Colonic mucosa (tissue), 4 donors: ENCODE measurements around the gene SPACA5. TPM values are rescaled to one million over a fixed set of nuclear protein-coding genes. Genes with fewer than 3 reads are reported as not detected.

Experiments
- DNase-seq: peaks from one replicate; pipeline ENCODE4 v3.0.0-alpha.2; 2020
- H3K27ac ChIP-seq: fragments of 200-600 bp; one replicate; pipeline ENCODE4 v1.8.0; 2021
- H3K27me3 ChIP-seq: fragments of 200-600 bp; one replicate; pipeline ENCODE4 v1.8.0; 2021
- H3K36me3 ChIP-seq: fragments of 200-600 bp; one replicate; pipeline ENCODE4 v1.8.0; 2021
- H3K4me1 ChIP-seq: fragments of 200-600 bp; one replicate; pipeline ENCODE4 v1.8.0; 2021; ENCODE audit warnings: mild to moderate bottlenecking
- H3K4me3 ChIP-seq: fragments of 200-600 bp; one replicate; pipeline ENCODE4 v1.8.0; 2021
- H3K9ac ChIP-seq, 2 donors: one replicate each; pipeline ENCODE4 v1.7.0; 2013; ENCODE audit warnings: control low read depth in 2 of 2, low read depth in 2 of 2, low read length in 2 of 2
- H3K9me3 ChIP-seq: fragments of 200-600 bp; one replicate; pipeline ENCODE4 v1.8.0; 2021
- CTCF ChIP-seq: fragments of 200-600 bp; IDR thresholded peaks from one replicate; pipeline ENCODE4 v1.8.0; 2022; ENCODE audit warnings: antibody characterized with exemption, mild to moderate bottlenecking
- intact Hi-C: fragments of 100-400 bp; cut with DNase I; formaldehyde crosslinking; loops from one replicate; pipeline ENCODE4 v1.14.1; 2022
- total RNA-seq, 2 donors: library from RNA; stranded (reverse); fragmentation: NEBNext Ultra II Directional in 1 of 2; extraction: Animal tissue kit (Norgen Biotek cat#: 25700) in 1 of 2; gene quantifications; one replicate each; pipeline ENCODE4 v1.2.1, GENCODE V29; 2021
- donor health status: healthy.
- donor health status: DM: no; HTN: no; CAD: no.
- donor health status: DM: no; HTN: no; CAD: no.

SPACA5 gene
- total RNA-seq, 2 donors from 2014 or later: not detected

- Histone ChIP-seq H3K9ac (no peak overlapping the region), H3K9me3 (no peaks in the 10 kb centered on the region), H3K4me1 (no peaks in the 10 kb centered on the region), H3K27me3 (no peaks in the 10 kb centered on the region), H3K36me3 (no peaks in the 10 kb centered on the region), H3K27ac (no peak overlapping the region), H3K4me3 (no peak overlapping the region)
- no peak for TF ChIP-seq CTCF
- DNase-seq: no peak
- intact Hi-C loops: no loop called here
Measured at GRCh38 chrX:48058621-48059295, 52.0 kb downstream of the SPACA5 start.

DNA sequence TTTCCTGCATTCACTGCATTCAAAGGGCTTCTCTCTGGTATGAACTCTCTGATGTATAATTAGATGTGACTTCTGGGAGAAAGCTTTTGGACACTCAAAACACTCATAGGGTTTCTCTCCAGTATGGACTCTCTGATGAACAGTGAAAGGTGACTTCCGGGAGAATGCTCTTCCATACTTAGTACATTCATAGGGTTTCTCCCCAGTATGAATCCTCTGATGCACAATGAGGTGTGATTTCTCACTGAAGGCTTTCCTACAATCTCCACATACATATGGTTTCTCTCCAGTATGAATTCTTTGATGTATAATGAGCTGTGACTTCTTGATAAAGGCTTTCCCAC lies 52.5 kb downstream of the SPACA5 start:
- Histone ChIP-seq H3K4me1 (no peaks in the 10 kb centered on the region), H3K9ac (no peak overlapping the region), H3K4me3 (no peak overlapping the region), H3K9me3 (no peaks in the 10 kb centered on the region), H3K27ac (no peak overlapping the region), H3K27me3 (no peaks in the 10 kb centered on the region), H3K36me3 (no peaks in the 10 kb centered on the region)
- intact Hi-C loops: no loop called here
- TF ChIP-seq CTCF: no peak
- no peak for DNase-seq

Other genes with a start within 250 kb of the SPACA5 start
- gene ZNF81, start 170.1 kb upstream of the SPACA5 start, total RNA-seq: 10 to 100 TPM in 1 of 2 donors, 1 to 10 TPM in 1; 8.8 to 13.3 TPM
- gene ZNF182, start 3.0 kb upstream of the SPACA5 start, total RNA-seq: 1 to 10 TPM; 3.0 to 4.2 TPM
- gene ZNF630, start 64.7 kb downstream of the SPACA5 start, total RNA-seq: 1 to 10 TPM; 2.6 to 2.8 TPM
- gene SPACA5B, start 123.6 kb downstream of the SPACA5 start, total RNA-seq: not detected
- not detected for gene SSX5, start 189.8 kb downstream of the SPACA5 start, total RNA-seq
- under 1 TPM in 1 of 2 donors, not detected in 1; 0.32 TPM for gene SSX1, start 248.4 kb downstream of the SPACA5 start, total RNA-seq